DMS79 (cell line): ENCODE results near the gene TSPAN18.

Source experiments
- DNase-seq: peaks from one replicate; lab custom pipeline; 2025; lab: John Stamatoyannopoulos, UW

The TSPAN18 gene

GRCh38 chr11:44726283-44727113 is at the start of gene TSPAN18:
TSS of gene TSPAN18 (plus strand) at chr11:44726962. CDS start at chr11:44906417, 179,455 bp downstream.
- no peak for DNase-seq

GRCh38 chr11:44680982-44681597 is 45.7 kb upstream of the TSPAN18 start:
- DNase-seq, result no peak

- no peak for DNase-seq
Measured at GRCh38 chr11:44681698-44682097, 45.1 kb upstream of the TSPAN18 start.

- DNase-seq, result no peak
Measured at GRCh38 chr11:44684859-44685281, 41.9 kb upstream of the TSPAN18 start.

GRCh38 chr11:44687388-44687787 is 39.4 kb upstream of the TSPAN18 start:
- no peak for DNase-seq

- DNase-seq, result no peak
Measured at GRCh38 chr11:44689265-44689664, 37.5 kb upstream of the TSPAN18 start.

GRCh38 chr11:44690651-44691050 is 36.1 kb upstream of the TSPAN18 start:
- DNase-seq, result no peak

GRCh38 chr11:44692460-44692859 is 34.3 kb upstream of the TSPAN18 start:
- no peak for DNase-seq

- no peak for DNase-seq
Measured at GRCh38 chr11:44693654-44694119, 33.1 kb upstream of the TSPAN18 start.

GRCh38 chr11:44694443-44694842 is 32.3 kb upstream of the TSPAN18 start:
- DNase-seq, result no peak

GRCh38 chr11:44695169-44695833 is 31.5 kb upstream of the TSPAN18 start:
- no peak for DNase-seq

- no peak for DNase-seq
Measured at GRCh38 chr11:44698252-44698912, 28.4 kb upstream of the TSPAN18 start.

GRCh38 chr11:44699497-44700408 is 27.0 kb upstream of the TSPAN18 start:
- DNase-seq, result no peak

- no peak for DNase-seq
Measured at GRCh38 chr11:44701276-44701675, 25.5 kb upstream of the TSPAN18 start.

GRCh38 chr11:44702889-44703288 is 23.9 kb upstream of the TSPAN18 start:
- no peak for DNase-seq

GRCh38 chr11:44707094-44707493 is 19.7 kb upstream of the TSPAN18 start:
- DNase-seq, result no peak

- DNase-seq, result no peak
Measured at GRCh38 chr11:44708009-44708408, 18.8 kb upstream of the TSPAN18 start.

GRCh38 chr11:44708523-44709280 is 18.1 kb upstream of the TSPAN18 start:
- no peak for DNase-seq

- no peak for DNase-seq
Measured at GRCh38 chr11:44709281-44709562, 17.5 kb upstream of the TSPAN18 start.

- DNase-seq, result no peak
Measured at GRCh38 chr11:44709966-44710365, 16.8 kb upstream of the TSPAN18 start.
